NCI-H526 (cell line): ENCODE data around the gene OR10H5.
"Not testable (repeated sequence)": the region's sequence is repeated elsewhere in the genome, so short reads cannot be mapped to it uniquely, and the experiment has no call there.

ENCODE experiments used
- DNase-seq, 2 experiments: peaks; one replicate each; lab custom pipeline; 2025; lab: John Stamatoyannopoulos, UW

OR10H5 gene

DNA sequence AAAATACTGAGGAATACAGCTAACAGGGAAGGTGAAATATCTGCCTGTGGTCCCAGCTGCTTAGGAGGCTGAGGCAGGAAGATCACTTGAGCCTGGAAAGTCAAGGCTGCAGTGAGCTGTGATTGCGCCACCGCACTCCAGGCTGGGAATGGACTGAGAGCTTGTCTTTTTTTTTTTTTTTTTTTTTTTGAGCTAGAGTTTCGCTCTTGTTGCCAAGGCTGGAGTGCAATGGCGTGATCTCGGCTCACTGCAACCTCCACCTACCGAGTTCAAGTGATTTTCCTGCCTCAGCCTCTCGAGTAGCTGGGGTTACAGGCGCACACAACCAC is 56.4 kb downstream of the OR10H5 start:
- not testable (repeated sequence) for DNase-seq

DNA sequence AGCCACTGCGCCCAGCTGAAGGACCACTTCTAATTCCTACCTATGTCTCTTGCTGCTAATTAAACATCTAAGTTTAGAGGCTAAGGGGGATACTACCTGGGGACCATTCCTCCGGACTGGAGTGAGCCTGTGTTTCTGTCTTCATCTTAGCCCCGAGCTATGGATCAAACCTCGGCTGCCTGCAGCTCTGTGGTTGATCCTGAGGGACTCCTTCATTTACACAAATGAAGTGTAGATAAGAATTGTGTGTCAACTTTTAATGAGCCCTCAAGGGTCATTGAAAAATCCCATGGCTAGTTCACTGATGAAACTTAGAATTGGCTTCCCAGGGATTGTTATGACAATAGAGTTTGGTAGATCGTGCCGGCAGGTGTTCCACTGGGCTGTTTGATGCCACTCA is 59.5 kb downstream of the OR10H5 start:
- DNase-seq: no peak

DNA sequence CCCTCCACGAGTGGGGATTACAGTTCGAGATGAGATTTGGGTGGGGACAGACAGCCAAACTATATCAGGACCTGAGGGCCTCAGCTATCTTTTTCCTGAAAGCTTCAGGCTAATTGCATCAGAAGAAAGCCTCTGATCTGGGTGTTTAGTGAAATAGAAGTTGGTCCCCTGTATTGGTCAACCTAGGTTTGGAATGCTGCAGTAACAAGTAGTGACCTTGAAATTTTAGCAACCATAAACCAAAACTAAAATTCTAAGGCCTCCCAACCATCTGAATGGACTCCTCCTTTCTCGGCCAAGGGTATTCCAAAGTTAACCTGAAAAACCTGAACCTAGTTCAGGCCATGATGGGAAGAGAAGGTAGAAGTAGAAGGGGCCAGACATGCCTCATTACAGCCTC is 62.9 kb downstream of the OR10H5 start:
- DNase-seq: no peak
